GM21619 (cell line): ENCODE results near the gene LRRK1.
A peak's percentile ranks its signal among the peaks of the same experiment; 100 is the strongest.
"Not testable (repeated sequence)": the region's sequence is repeated elsewhere in the genome, so short reads cannot be mapped to it uniquely, and the experiment has no call there.

Source experiments
- ATAC-seq: cut with Tn5 transposase; IDR thresholded peaks from one replicate; pipeline ENCODE4 v1.9.1; 2021; ENCODE audit not compliant: unreplicated experiment

The LRRK1 gene

GRCh38 chr15:101088788-101089578, 169.8 kb downstream of the LRRK1 start:
- peak; percentile 74 for ATAC-seq

GRCh38 chr15:101089579-101090427, 170.6 kb downstream of the LRRK1 start:
- no peak for ATAC-seq

DNA sequence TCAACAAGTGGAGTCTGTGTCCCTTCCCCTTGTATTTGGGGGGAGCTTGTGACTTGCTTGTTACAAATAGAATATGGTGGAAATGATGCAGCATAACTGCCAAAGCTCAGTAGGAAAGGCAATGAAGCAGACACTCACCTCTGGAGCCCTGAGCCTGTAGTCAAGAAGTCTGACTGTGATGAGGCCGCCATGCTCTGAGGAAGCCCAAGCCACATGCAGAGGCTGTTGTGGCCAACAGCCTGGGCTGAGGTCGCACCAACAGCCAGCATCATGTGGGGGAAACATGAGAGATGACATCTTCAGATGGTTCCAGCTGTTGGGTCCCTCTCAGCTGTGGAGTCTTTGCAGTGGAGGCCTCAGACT, 171.3 kb downstream of the LRRK1 start:
- ATAC-seq = no peak

- ATAC-seq = no peak
Observed at GRCh38 chr15:101091080-101092017, 172.2 kb downstream of the LRRK1 start.

GRCh38 chr15:101092156-101092866, 173.2 kb downstream of the LRRK1 start:
- ATAC-seq = no peak

DNA sequence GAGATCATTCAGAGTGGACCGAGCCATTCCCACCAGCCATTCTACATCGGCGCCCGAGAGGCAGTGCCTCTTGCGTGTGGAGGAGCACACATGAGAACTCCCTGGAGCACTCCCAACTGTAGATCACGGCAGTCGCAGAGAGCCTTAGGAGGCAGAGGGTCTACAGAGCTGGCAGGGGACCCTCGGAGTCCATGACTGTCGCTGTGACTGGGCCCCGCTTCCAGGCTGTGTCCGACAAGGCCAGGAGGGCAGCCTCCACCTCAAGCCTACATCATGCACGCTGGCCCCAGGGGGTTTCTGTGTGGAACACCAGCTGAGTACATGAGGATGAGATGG, 173.7 kb downstream of the LRRK1 start:
- no peak for ATAC-seq

DNA sequence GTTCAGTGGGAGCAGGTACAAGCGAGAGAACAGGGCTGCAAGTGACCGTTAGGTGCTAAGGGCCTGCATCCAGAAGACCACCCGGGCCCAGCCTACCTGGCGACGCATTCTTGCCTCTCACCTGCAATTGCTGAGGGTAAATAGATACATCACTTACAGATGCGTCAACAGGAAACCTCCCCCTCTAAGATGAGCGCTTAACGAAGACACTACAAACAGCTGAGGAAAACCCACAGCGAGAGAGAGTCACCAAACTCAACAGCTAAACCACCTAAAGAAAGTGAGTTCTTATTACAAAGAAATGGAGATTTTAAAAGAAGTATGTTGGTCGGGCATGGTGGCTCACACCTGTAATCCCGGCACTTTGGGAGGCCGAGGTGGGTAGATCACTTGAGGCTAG, 174.8 kb downstream of the LRRK1 start:
- ATAC-seq = no peak

GRCh38 chr15:101095796-101096406, 176.7 kb downstream of the LRRK1 start:
- ATAC-seq = not testable (repeated sequence)

DNA sequence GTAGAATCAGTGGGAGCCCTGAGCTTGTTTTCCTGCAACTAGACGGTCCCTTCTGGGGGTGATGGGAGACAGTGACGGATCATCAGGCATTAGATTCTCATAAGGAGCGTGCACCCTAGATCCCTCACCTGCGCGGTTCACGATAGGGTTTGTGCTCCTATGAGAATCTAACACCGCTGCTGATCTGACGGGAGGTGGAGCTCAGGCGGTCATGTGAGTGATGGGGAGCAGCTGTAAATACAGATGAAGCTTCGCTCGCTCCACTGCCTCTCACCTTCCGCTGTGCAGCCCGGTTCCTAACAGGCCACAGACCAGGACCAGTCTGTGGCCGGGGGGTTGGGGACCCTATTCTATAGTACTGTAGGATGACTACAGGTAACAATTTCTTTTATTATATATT, 178.0 kb downstream of the LRRK1 start:
- ATAC-seq = no peak

- no peak for ATAC-seq
Observed at GRCh38 chr15:101099183-101099582, 180.0 kb downstream of the LRRK1 start.

DNA sequence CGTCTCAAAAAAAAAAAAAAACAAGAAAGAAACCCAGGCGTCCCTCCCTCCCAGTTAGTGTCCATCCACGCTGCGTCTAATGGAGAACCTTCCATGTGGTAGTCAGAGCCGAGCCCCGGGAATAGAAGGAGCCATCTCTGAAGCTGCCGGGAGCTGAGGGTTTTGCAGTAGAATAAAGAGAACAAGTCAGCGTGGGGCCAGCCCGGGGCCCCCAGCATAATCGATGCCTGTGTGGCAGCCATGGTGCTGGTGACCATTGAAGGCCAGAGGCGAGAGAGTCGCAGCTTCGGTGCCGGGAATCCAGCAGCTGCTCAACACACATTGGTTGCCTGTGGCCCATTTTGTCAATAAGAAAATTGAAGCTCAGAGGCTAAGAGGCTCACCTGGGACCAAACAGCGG, 181.0 kb downstream of the LRRK1 start:
- ATAC-seq = no peak

DNA sequence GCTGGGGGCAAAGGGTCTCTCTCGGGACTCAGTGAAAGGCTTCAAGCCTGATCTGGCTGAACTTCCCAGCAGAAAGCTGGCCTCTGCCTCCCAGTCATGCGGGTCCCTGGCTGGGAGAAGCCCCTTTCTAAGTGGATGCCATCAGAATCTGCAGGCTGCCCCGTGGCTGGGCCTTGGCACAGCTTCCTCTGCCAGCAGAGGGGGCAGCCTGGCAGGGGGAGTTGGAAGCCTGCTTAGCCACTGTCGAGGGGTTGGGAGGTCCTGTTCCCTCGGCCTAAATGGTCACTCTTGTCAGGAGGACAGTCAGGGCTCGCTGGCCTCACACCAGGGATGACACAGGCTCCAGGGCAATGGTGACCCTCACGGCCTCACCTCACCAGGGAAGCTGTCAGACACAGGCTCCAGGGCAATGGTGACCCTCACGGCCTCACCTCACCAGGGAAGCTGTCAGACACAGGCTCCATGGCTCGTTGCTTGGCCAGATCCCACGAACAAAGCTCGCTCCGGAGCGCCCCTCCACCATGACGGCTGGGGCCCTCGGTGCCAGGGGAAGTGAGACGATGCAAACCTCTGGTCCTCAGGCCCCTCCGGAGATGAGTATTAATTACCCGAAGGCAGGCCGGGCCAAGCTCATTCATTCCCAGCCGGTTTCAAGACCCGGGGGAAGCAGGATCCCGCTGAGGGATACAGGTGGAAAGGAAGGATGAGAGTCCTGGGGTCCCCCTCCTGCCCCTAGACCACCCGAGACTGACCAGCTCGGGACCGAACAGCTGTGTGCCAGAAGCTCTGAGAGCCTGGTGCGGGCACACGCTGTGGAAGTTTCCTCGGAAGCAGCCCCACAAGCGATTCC, 181.7 kb downstream of the LRRK1 start:
- no peak for ATAC-seq

- no peak for ATAC-seq
Observed at GRCh38 chr15:101101676-101102075, 182.5 kb downstream of the LRRK1 start.

GRCh38 chr15:101102746-101103145, 183.6 kb downstream of the LRRK1 start:
- ATAC-seq = no peak

- ATAC-seq = no peak
Observed at GRCh38 chr15:101103598-101103997, 184.4 kb downstream of the LRRK1 start.

DNA sequence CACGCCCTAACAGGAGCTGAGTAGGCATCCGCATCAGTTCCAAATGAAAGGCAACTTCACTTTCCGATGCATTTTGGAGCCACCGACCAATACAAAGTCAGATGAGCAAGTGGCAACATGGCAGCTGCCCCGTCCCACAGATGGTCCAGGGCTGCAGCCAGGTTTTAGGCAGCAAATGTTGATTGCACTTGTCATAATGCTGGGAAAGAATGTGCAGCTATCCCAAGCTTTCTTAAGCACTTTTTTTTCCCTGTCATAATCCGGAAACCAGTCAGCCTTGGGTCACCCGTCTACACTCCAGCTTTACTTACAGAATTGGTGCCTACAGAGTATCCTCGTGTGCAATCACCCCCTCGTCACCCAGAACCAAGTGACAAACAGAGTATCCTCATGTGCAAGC, 185.0 kb downstream of the LRRK1 start:
- no peak for ATAC-seq

GRCh38 chr15:101105059-101105891, 186.1 kb downstream of the LRRK1 start:
- no peak for ATAC-seq

DNA sequence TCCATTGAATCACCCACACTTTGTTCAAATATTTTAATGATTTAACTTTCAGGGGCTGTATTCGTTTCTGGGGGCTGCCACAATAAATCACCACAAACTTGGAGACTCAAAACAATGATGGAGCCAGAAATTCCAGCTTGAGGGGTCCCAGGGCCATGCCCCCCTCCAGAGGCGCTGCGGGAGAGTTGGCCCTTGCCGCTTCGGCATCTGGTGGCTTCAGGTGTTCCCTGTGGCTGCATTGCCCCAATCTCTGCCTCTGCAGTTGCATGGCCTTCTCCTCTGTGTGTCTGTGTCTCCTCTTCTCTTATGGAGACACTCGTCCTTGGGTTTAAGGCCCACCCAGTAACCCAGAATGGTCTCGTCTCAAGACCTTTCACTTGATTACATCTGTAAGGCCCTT, 187.9 kb downstream of the LRRK1 start:
- no peak for ATAC-seq
